SK-N-SH (cell line): Measurements from ENCODE around the gene RAP2A. TPM values are rescaled to one million over a fixed set of nuclear protein-coding genes. Genes with fewer than 3 reads are reported as not detected.

ENCODE experiments used
- CTCF ChIA-PET: fragments of 300-600, 350-600 bp; formaldehyde crosslinking; extraction: SDS; loops from one replicate; lab custom pipeline; 2021; lab: Yijun Ruan, JAX
- POLR2A ChIA-PET: fragments of 350-600 bp; sonication (Branson Sonifier 250); formaldehyde crosslinking; extraction: SDS; loops from one replicate; lab custom pipeline; 2020; ENCODE audit warnings: antibody characterized with exemption, inconsistent platforms; lab: Yijun Ruan, JAX
- DNase-seq: peaks from one replicate; pipeline ENCODE4 v3.0.0; 2012
- H2AFZ ChIP-seq: fragments of 200-600 bp; sonication (generic); 2 replicates; pipeline ENCODE4 v1.8.1; 2016; ENCODE audit warnings: antibody characterized with exemption, mild to moderate bottlenecking, low read depth
- H3F3A ChIP-seq: fragments of 200-600 bp; sonication (generic); replicated peaks from 2 replicates; pipeline ENCODE3; 2016; ENCODE audit warnings: antibody characterized with exemption, mild to moderate bottlenecking; ENCODE audit not compliant: insufficient read depth
- H3K27ac ChIP-seq, 2 experiments: fragments of 200-500 bp in 1 of 2; fragments of 200-600 bp in 1 of 2; sonication (Bioruptor generic) in 1 of 2; sonication (generic), shearing (Covaris generic) in 1 of 2; 2 replicates each; pipeline versions ENCODE4 v1.5.1 to v1.6.1; 2014 to 2016; ENCODE audit warnings: low read depth in 2 of 2, inconsistent platforms in 1 of 2, low read length in 1 of 2, mild to moderate bottlenecking in 1 of 2, mixed read lengths in 1 of 2
- H3K27me3 ChIP-seq: fragments of 200-600 bp; sonication (generic), shearing (Covaris generic); 2 replicates; pipeline ENCODE4 v1.6.1; 2016; ENCODE audit warnings: mixed run types; ENCODE audit not compliant: insufficient read depth
- H3K36me3 ChIP-seq, 2 experiments: fragments of 200-500 bp in 1 of 2; fragments of 200-600 bp in 1 of 2; sonication (Bioruptor generic) in 1 of 2; sonication (generic) in 1 of 2; replicated peaks in 1 of 2; 2 replicates each; pipeline versions ENCODE3 to v1.5.1; 2014 to 2016; ENCODE audit warnings: low read length in 1 of 2, mild to moderate bottlenecking in 1 of 2; ENCODE audit not compliant: insufficient read depth in 2 of 2, control insufficient read depth in 1 of 2
- H3K4me1 ChIP-seq, 2 experiments: fragments of 200-500 bp in 1 of 2; fragments of 200-600 bp in 1 of 2; sonication (Bioruptor generic) in 1 of 2; sonication (generic), shearing (Covaris generic) in 1 of 2; 2 replicates each; pipeline versions ENCODE4 v1.5.1 to v1.6.1; 2014 to 2016; ENCODE audit warnings: low read depth in 1 of 2, low read length in 1 of 2, mixed run types in 1 of 2; ENCODE audit not compliant: insufficient read depth in 2 of 2, control insufficient read depth in 1 of 2
- H3K4me2 ChIP-seq: fragments of 200-600 bp; sonication (generic), shearing (Covaris generic); 2 replicates; pipeline ENCODE4 v1.6.1; 2017; ENCODE audit warnings: mixed run types
- H3K4me3 ChIP-seq, 2 experiments: fragments of 200-500 bp in 1 of 2; fragments of 200-600 bp in 1 of 2; sonication (Bioruptor generic) in 1 of 2; sonication (generic), shearing (Covaris generic) in 1 of 2; 2 replicates each; pipeline versions ENCODE4 v1.5.1 to v1.8.1; 2014 to 2016; ENCODE audit warnings: low read depth in 2 of 2, inconsistent platforms in 1 of 2, low read length in 1 of 2, mild to moderate bottlenecking in 1 of 2, mixed read lengths in 1 of 2, moderate library complexity in 1 of 2
- H3K79me2 ChIP-seq: fragments of 200-600 bp; sonication (generic); 2 replicates; pipeline ENCODE4 v1.8.1; 2017; ENCODE audit warnings: mild to moderate bottlenecking; ENCODE audit not compliant: insufficient read depth
- H3K9ac ChIP-seq: fragments of 200-600 bp; sonication (generic); 2 replicates; pipeline ENCODE4 v1.6.1; 2017; ENCODE audit warnings: mixed run types
- H3K9me2 ChIP-seq: fragments of 200-600 bp; sonication (generic); 2 replicates; pipeline ENCODE4 v1.6.1; 2017; ENCODE audit warnings: mixed run types
- H3K9me3 ChIP-seq: fragments of 200-600 bp; sonication (generic); 2 replicates; pipeline ENCODE4 v1.6.1; 2017; ENCODE audit warnings: mixed run types, mild to moderate bottlenecking, moderate library complexity
- H4K20me1 ChIP-seq: fragments of 200-600 bp; sonication (generic); 2 replicates; pipeline ENCODE4 v1.6.1; 2017; ENCODE audit warnings: mild to moderate bottlenecking, mixed run types; ENCODE audit not compliant: insufficient read depth
- EZH2phosphoT487 ChIP-seq: fragments of 200-600 bp; sonication (generic); IDR thresholded peaks from 2 replicates; pipeline ENCODE4 v1.6.1; 2017; ENCODE audit warnings: low read depth, mixed run types, mild to moderate bottlenecking, antibody characterized with exemption, moderate library complexity, borderline replicate concordance
- FOXJ3 ChIP-seq: sonication (generic); formaldehyde crosslinking; IDR thresholded peaks from 2 replicates; pipeline ENCODE4 v1.5.1; 2020; ENCODE audit warnings: mild to moderate bottlenecking, missing genetic modification reagents
- GABPA ChIP-seq: IDR thresholded peaks from 2 replicates; pipeline ENCODE4 v1.4.0; 2012; ENCODE audit warnings: low read depth, mild to moderate bottlenecking
- IRF3 ChIP-seq: fragments of 150-350 bp; IDR thresholded peaks from 2 replicates; pipeline ENCODE4 v1.6.1; 2016; ENCODE audit warnings: mild to moderate bottlenecking, low read depth, low read length
- JUND ChIP-seq: IDR thresholded peaks from 2 replicates; pipeline ENCODE4 v1.4.0; 2012
- MAX ChIP-seq: IDR thresholded peaks from 2 replicates; pipeline ENCODE4 v1.4.0; 2012; ENCODE audit warnings: low read depth
- MEF2A ChIP-seq: IDR thresholded peaks from 2 replicates; pipeline ENCODE4 v1.4.0; 2012; ENCODE audit warnings: low read depth, borderline replicate concordance
- NFIC ChIP-seq: IDR thresholded peaks from 2 replicates; pipeline ENCODE4 v1.4.0; 2012; ENCODE audit warnings: borderline replicate concordance
- NRF1 ChIP-seq: IDR thresholded peaks from 2 replicates; pipeline ENCODE4 v1.6.1; 2012; ENCODE audit warnings: low read depth, mild to moderate bottlenecking, low read length
- RCOR1 ChIP-seq: fragments of 150-350 bp; IDR thresholded peaks from 2 replicates; pipeline ENCODE4 v1.6.1; 2017; ENCODE audit warnings: antibody characterized with exemption, low read length
- RFX5 ChIP-seq: IDR thresholded peaks from 2 replicates; pipeline ENCODE4 v1.6.1; 2012; ENCODE audit warnings: mild to moderate bottlenecking, improper control_type of control experiment, low read length
- TAF1 ChIP-seq: IDR thresholded peaks from 2 replicates; pipeline ENCODE4 v1.6.1; 2012; ENCODE audit warnings: low read depth, mild to moderate bottlenecking, low read length, moderate library complexity, borderline replicate concordance
- TEAD4 ChIP-seq: IDR thresholded peaks from 2 replicates; pipeline ENCODE4 v1.4.0; 2012; ENCODE audit warnings: mild to moderate bottlenecking, borderline replicate concordance; ENCODE audit not compliant: insufficient read depth
- ZBTB33 ChIP-seq: IDR thresholded peaks from 2 replicates; pipeline ENCODE4 v1.4.0; 2012; ENCODE audit warnings: low read depth, borderline replicate concordance
- WGBS: methylation state at CpG from one replicate; pipeline ENCODE4 v1.1.6; 2017; ENCODE audit warnings: low lambda C conversion rate; 5-methylcytosine and 5-hydroxymethylcytosine counted together
- polyA plus RNA-seq, 3 experiments: library from polyadenylated mRNA; depleted of rRNA; stranded (reverse); fragments of >200 nt; gene quantifications; 2 replicates each; pipeline ENCODE4 v1.2.3, GENCODE V29; 2012

The RAP2A gene
- polyA plus RNA-seq, 1 of the 3 experiments (the other 2 are of a cell fraction), result 6.5 TPM

- TF ChIP-seq NRF1 (no peak), FOXJ3 (CRISPR knock-in tag) (no peak), TEAD4 (no peak), JUND (no peak), NFIC (no peak), GABPA (no peak), ZBTB33 (no peak), TAF1 (no peak), MAX (no peak), IRF3 (no peak), RCOR1 (no peak), EZH2phosphoT487 (no peak), RFX5 (no peak), MEF2A (no peak)
- ChIA-PET POLR2A (no interaction called here), CTCF (interaction anchor here (1.7 kb wide), 1 partner anchor 19 kb away, joined by 5 read pairs; no protein-coding TSS in a partner anchor)
- Histone ChIP-seq H3K4me2 (no peak overlapping the region), H3K9ac (no peak overlapping the region), H3K79me2 (peaks cover 80% of the 10 kb centered on the region), H3K4me1 (peaks cover 15 to 23% of the 10 kb centered on the region in 2 experiments; a peak in 3 of 4 replicates), H3F3A (peaks cover 8% of the 10 kb centered on the region), H4K20me1 (peaks cover 13% of the 10 kb centered on the region; the same call in 1 of the 2 replicates), H3K9me2 (no peaks in the 10 kb centered on the region), H3K27me3 (no peaks in the 10 kb centered on the region), H2AFZ (no peak overlapping the region), H3K27ac (no peak overlapping the region), H3K9me3 (no peaks in the 10 kb centered on the region), H3K4me3 (no peak overlapping the region), H3K36me3 (peaks cover 26 to 28% of the 10 kb centered on the region in 2 experiments)
- WGBS, result 98% methylated on average over 2 of the region's 2 CpGs
- DNase-seq, result no peak
These were observed 3.8 kb downstream of the RAP2A start for GRCh38 chr13:97437729-97438128.
